Endothelial cell of umbilical vein (primary cell): Measurements from ENCODE around the gene BRF1. TPM values are rescaled to one million over a fixed set of nuclear protein-coding genes. Genes with fewer than 3 reads are reported as not detected.

ENCODE experiments used
- BruUV-seq: library from RNA; stranded (reverse); fragments of 400-500 nt; replicated peaks from 2 replicates; lab custom pipeline; 2021; lab: Mats Ljungman, UMichigan
- CTCF ChIA-PET: fragments of 300-600, 350-600 bp; sonication (Branson Sonifier 250); formaldehyde crosslinking; loops from one replicate; lab custom pipeline; 2021; ENCODE audit warnings: antibody characterized with exemption, inconsistent platforms; lab: Charles Lee
- POLR2A ChIA-PET: fragments of 300-600, 350-600 bp; sonication (Branson Sonifier 250); formaldehyde crosslinking; loops from one replicate; lab custom pipeline; 2021; ENCODE audit warnings: antibody characterized with exemption, inconsistent platforms; lab: Charles Lee
- DNase-seq: peaks from one replicate; pipeline ENCODE4 v3.0.0-alpha.2; 2011; ENCODE audit warnings: low read depth, low spot score
- FAIRE-seq: peaks from 2 replicates; lab custom pipeline; 2011; peaks lifted over from hg19 to GRCh38; lab: Jason Lieb, UNC
- H2AFZ ChIP-seq: 2 replicates; pipeline ENCODE4 v1.6.0; 2012; ENCODE audit warnings: low read depth, low read length, control low read depth, inconsistent platforms
- H3K27ac ChIP-seq: 2 replicates; pipeline ENCODE4 v1.5.1; 2011; ENCODE audit warnings: low read depth, mild to moderate bottlenecking, control low read depth, low read length, moderate library complexity; ENCODE audit not compliant: insufficient read depth
- H3K27me3 ChIP-seq, 2 experiments: 2 replicates each; pipeline versions ENCODE4 v1.6.0 to v1.6.1; 2011; ENCODE audit warnings: low read length in 2 of 2, mixed read lengths in 1 of 2; ENCODE audit not compliant: control insufficient read depth in 2 of 2, insufficient read depth in 2 of 2
- H3K36me3 ChIP-seq, 2 experiments: 2 replicates in 1 of 2; 3 replicates in 1 of 2; pipeline ENCODE4 v1.5.1; 2011; ENCODE audit warnings: low read length in 2 of 2, mild to moderate bottlenecking in 1 of 2, moderate library complexity in 1 of 2; ENCODE audit not compliant: control insufficient read depth in 2 of 2, insufficient read depth in 2 of 2; ENCODE audit errors: extremely low read depth in 1 of 2
- H3K4me1 ChIP-seq: 3 replicates; pipeline ENCODE4 v1.5.1; 2011; ENCODE audit warnings: mild to moderate bottlenecking, low read length; ENCODE audit not compliant: control insufficient read depth, insufficient read depth; ENCODE audit errors: extremely low read depth
- H3K4me2 ChIP-seq: 2 replicates; pipeline ENCODE4 v1.6.1; 2011; ENCODE audit warnings: low read length, control low read depth, mixed read lengths; ENCODE audit not compliant: insufficient read depth
- H3K4me3 ChIP-seq, 3 experiments: fragments of 200-600 bp in 1 of 3; sonication (generic), shearing (Covaris generic) in 1 of 3; replicated peaks in 1 of 3; 2 replicates each; pipeline ENCODE4 v1.5.1; 2011 to 2016; ENCODE audit warnings: control low read depth in 3 of 3, low read length in 3 of 3, mild to moderate bottlenecking in 2 of 3, inconsistent platforms in 1 of 3, low read depth in 1 of 3, moderate library complexity in 1 of 3; ENCODE audit not compliant: insufficient read depth in 1 of 3
- H3K79me2 ChIP-seq: 2 replicates; pipeline ENCODE4 v1.6.0; 2012; ENCODE audit warnings: low read length, inconsistent platforms; ENCODE audit not compliant: control insufficient read depth, insufficient read depth
- H3K9ac ChIP-seq: replicated peaks from 2 replicates; pipeline ENCODE3; 2011; ENCODE audit warnings: low read length, control low read depth; ENCODE audit not compliant: insufficient read depth; ENCODE audit errors: extremely low read depth
- H3K9me1 ChIP-seq: replicated peaks from 3 replicates; pipeline ENCODE4 v1.6.0; 2011; ENCODE audit warnings: mild to moderate bottlenecking, low read length; ENCODE audit not compliant: control insufficient read depth, insufficient read depth; ENCODE audit errors: extremely low read depth
- H3K9me3 ChIP-seq: replicated peaks from 2 replicates; pipeline ENCODE4 v1.5.1; 2012; ENCODE audit warnings: low read length, inconsistent platforms; ENCODE audit not compliant: control insufficient read depth, insufficient read depth
- H4K20me1 ChIP-seq: replicated peaks from 2 replicates; pipeline ENCODE3; 2011; ENCODE audit warnings: mild to moderate bottlenecking, low read length; ENCODE audit not compliant: control insufficient read depth, insufficient read depth; ENCODE audit errors: extremely low read depth
- EZH2 ChIP-seq: IDR thresholded peaks from 2 replicates; pipeline ENCODE4 v1.6.1; 2012; ENCODE audit warnings: borderline replicate concordance, low read depth, mild to moderate bottlenecking, moderate library complexity, low read length, inconsistent platforms; ENCODE audit not compliant: severe bottlenecking
- FOS ChIP-seq: IDR thresholded peaks from 2 replicates; pipeline ENCODE4 v1.6.1; 2011; ENCODE audit warnings: mild to moderate bottlenecking, low read length, moderate library complexity, borderline replicate concordance; ENCODE audit not compliant: insufficient read depth
- GATA2 ChIP-seq: IDR thresholded peaks from 2 replicates; pipeline ENCODE4 v1.7.0; 2011; ENCODE audit warnings: low read depth, mild to moderate bottlenecking, moderate library complexity, mixed read lengths, low read length; ENCODE audit not compliant: insufficient read length, insufficient read depth
- JUN ChIP-seq: IDR thresholded peaks from 2 replicates; pipeline ENCODE4 v1.6.1; 2011; ENCODE audit warnings: borderline replicate concordance, low read depth; ENCODE audit not compliant: insufficient read length, insufficient read depth
- MYC ChIP-seq: IDR thresholded peaks from one replicate; pipeline ENCODE4 v1.6.1; 2011; ENCODE audit warnings: mild to moderate bottlenecking, low read depth, low read length
- POLR2A ChIP-seq: IDR thresholded peaks from 2 replicates; pipeline ENCODE4 v1.6.1; 2012; ENCODE audit warnings: low read depth, mild to moderate bottlenecking, control low read depth, low read length
- POLR2AphosphoS5 ChIP-seq: IDR thresholded peaks from 2 replicates; pipeline ENCODE4 v1.6.1; 2012; ENCODE audit warnings: low read depth, mild to moderate bottlenecking, control low read depth, low read length, moderate library complexity; ENCODE audit not compliant: insufficient read depth
- dilution Hi-C: fragments of 300-500 bp; cut with MboI; formaldehyde crosslinking; loops from one replicate; pipeline ENCODE4 v1.15.0; 2019; ENCODE audit warnings: low sequenced_read_pairs; ENCODE audit not compliant: extremely low pct_ligation_motif_present
- intact Hi-C: fragments of 100-400 bp; cut with micrococcal nuclease; formaldehyde crosslinking; loops from one replicate; pipeline ENCODE4 v1.10.0; 2022
- polyA plus RNA-seq, 4 experiments: library from polyadenylated mRNA; depleted of rRNA in 3 of 4; stranded (reverse) in 3 of 4; unstranded in 1 of 4; fragments of >200 nt; gene quantifications; 2 replicates each; pipeline versions ENCODE4 v1.2.1 to v1.2.3, GENCODE V29; 2011 to 2012; ENCODE audit warnings: missing spikeins in 1 of 4
- total RNA-seq: library from RNA; stranded (reverse); gene quantifications from 2 replicates; pipeline ENCODE4 v1.2.3, GENCODE V29; 2021
- TF ChIP-seq, protein P1 (sequence below): IDR thresholded peaks from 2 replicates; pipeline ENCODE4 v1.6.1; 2011; ENCODE audit not compliant: insufficient read depth, insufficient read length
- TF ChIP-seq, protein P2 (sequence below), 2 donors: IDR thresholded peaks; 1 replicate in 1 of 2; 2 replicates in 1 of 2; pipeline ENCODE4 v1.5.1; 2011; ENCODE audit warnings: low read length in 2 of 2, mild to moderate bottlenecking in 2 of 2, moderate library complexity in 2 of 2, control low read depth in 1 of 2, inconsistent platforms in 1 of 2, low read depth in 1 of 2; ENCODE audit not compliant: insufficient read depth in 1 of 2; ENCODE audit errors: extremely low read depth in 1 of 2

The BRF1 gene
- total and polyA plus RNA-seq, 2 donors (not counting 3 experiments of a cell fraction or from before 2014, with no cell fraction given), result 19.0 to 47.2 TPM

DNA sequence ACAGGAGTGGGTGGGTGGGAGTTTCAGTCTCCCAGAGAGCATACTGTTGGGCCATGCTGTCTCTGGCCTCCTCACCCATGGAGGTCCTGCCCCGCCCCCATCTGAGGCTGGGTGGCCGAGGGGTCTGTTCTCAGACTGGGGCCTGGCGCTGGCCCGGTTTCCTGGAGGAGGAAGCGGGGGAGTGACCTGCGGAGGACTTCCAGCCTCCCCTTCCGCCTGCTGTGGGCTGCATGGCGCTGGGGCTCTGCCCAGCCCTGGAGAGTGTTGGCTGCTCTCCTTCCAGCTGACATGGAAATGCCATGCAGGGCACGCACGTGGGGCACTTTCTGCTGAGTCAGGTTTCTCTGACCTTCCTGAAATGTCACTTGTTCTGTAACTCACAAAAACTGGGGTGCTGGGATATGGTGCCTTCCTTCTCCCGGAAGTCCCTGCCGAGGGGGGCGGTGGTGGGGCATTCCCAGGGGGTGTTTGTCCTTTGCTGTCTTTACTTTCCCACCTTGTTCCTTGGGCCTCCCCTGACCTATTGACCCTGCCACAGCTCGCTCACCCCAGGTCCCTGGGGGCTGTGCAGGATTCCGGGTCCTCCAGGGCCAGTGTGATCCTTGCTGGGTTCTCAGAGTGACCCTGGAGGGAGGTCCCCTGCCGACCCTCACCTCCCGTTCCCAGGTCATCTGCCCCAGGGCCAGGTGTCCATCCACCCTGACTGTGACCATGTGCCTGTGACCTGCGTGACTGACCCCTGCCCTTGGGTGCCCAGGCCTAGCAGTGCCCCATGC, 37.4 kb upstream of the BRF1 start:
- Histone ChIP-seq H3K27me3 (no peaks in the 10 kb centered on the region), H3K36me3 (no peaks in the 10 kb centered on the region), H3K9me1 (no peaks in the 10 kb centered on the region), H3K4me2 (peak overlapping the region; percentile 19), H3K27ac (no peak overlapping the region), H3K4me3 (no peak overlapping the region), H3K79me2 (peaks cover 5% of the 10 kb centered on the region), H3K9ac (no peak overlapping the region), H2AFZ (no peak overlapping the region), H4K20me1 (no peaks in the 10 kb centered on the region), H3K4me1 (peaks cover 12% of the 10 kb centered on the region), H3K9me3 (no peaks in the 10 kb centered on the region)
- TF ChIP-seq POLR2AphosphoS5, result peak; percentile 29
- peak; percentile 51 for TF ChIP-seq MYC
- TF ChIP-seq GATA2, result no peak
- intact Hi-C loops (no loop called here), dilution Hi-C loops (no loop called here)
- ChIA-PET CTCF (interaction anchor here (0.8 to 1.1 kb wide), 2 partner anchors 14 to 152 kb away, joined by 3 read pairs; no protein-coding TSS in a partner anchor), POLR2A (no interaction called here)
- FAIRE-seq, result peak; percentile 94
- peak; percentile 37 for DNase-seq
- BruUV-seq, result no TSS peak

DNA sequence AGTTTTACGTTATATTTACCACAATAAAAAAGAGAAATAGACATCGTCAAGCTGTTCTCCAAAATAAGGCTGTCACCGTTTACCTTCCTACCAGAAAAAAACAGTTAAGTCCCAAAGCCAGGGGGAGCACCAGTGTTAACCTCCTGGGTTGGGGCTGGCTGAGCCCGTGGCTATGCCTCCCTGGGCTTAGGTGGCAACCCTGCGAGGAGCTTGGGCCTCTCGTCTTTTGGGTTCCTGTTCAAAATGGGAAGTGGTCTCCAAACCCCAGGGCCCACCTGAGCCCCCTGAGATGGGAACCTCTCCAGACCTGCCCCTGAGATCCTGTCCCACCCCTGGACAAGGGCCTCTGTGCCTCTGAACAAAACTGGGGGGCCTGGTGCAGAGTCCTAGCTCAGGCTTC, 36.6 kb upstream of the BRF1 start:
- dilution Hi-C loops, result no loop called here
- no peaks in the 10 kb centered on the region for H4K20me1 ChIP-seq
- peak overlapping the region; percentile 19 for H3K4me2 ChIP-seq
- H3K27ac ChIP-seq, result no peak overlapping the region
- no peaks in the 10 kb centered on the region for H3K9me1 ChIP-seq
- H3K36me3 ChIP-seq, result no peaks in the 10 kb centered on the region
- no peaks in the 10 kb centered on the region for H3K27me3 ChIP-seq
- intact Hi-C loops, result no loop called here
- ChIA-PET CTCF (interaction anchor here (0.8 kb wide), 1 partner anchor 153 kb away, joined by 3 read pairs; no protein-coding TSS in a partner anchor), POLR2A (no interaction called here)
- TF ChIP-seq POLR2A, result no peak
- no peak for TF ChIP-seq JUN
- TF ChIP-seq GATA2, result no peak
- TF ChIP-seq, protein P1, sequence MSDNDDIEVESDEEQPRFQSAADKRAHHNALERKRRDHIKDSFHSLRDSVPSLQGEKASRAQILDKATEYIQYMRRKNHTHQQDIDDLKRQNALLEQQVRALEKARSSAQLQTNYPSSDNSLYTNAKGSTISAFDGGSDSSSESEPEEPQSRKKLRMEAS, result no peak
- TF ChIP-seq FOS, result no peak
- no peak for TF ChIP-seq MYC
- no peak for TF ChIP-seq EZH2
- TF ChIP-seq POLR2AphosphoS5, result no peak
- TF ChIP-seq, protein P2, sequence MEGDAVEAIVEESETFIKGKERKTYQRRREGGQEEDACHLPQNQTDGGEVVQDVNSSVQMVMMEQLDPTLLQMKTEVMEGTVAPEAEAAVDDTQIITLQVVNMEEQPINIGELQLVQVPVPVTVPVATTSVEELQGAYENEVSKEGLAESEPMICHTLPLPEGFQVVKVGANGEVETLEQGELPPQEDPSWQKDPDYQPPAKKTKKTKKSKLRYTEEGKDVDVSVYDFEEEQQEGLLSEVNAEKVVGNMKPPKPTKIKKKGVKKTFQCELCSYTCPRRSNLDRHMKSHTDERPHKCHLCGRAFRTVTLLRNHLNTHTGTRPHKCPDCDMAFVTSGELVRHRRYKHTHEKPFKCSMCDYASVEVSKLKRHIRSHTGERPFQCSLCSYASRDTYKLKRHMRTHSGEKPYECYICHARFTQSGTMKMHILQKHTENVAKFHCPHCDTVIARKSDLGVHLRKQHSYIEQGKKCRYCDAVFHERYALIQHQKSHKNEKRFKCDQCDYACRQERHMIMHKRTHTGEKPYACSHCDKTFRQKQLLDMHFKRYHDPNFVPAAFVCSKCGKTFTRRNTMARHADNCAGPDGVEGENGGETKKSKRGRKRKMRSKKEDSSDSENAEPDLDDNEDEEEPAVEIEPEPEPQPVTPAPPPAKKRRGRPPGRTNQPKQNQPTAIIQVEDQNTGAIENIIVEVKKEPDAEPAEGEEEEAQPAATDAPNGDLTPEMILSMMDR (IDR thresholded peaks at IDR 0.05; ENCODE audit: extremely low read depth in 1 of 2, insufficient read depth in 1 of 2, low read depth in 1 of 2, low read length in 2 of 2), result no peak
- H3K4me3 ChIP-seq, result no peak overlapping the region
- BruUV-seq, result no TSS peak
- peaks cover 12% of the 10 kb centered on the region for H3K4me1 ChIP-seq
- FAIRE-seq (no peak), DNase-seq (no peak)
- H3K9me3 ChIP-seq, result no peaks in the 10 kb centered on the region
- H3K79me2 ChIP-seq, result peaks cover 3% of the 10 kb centered on the region
- no peak overlapping the region for H2AFZ ChIP-seq
- no peak overlapping the region for H3K9ac ChIP-seq
